Measurements from ENCODE around the gene IL10. TPM values are rescaled to one million over a fixed set of nuclear protein-coding genes. Genes with fewer than 3 reads are reported as not detected.
A peak's percentile ranks its signal among the peaks of the same experiment; 100 is the strongest.
"Not testable (repeated sequence)": the region's sequence is repeated elsewhere in the genome, so short reads cannot be mapped to it uniquely, and the experiment has no call there.

The IL10 gene
- total RNA-seq, 1 donor from 2014 or later = not detected

- no peak within 1 kb of the TSS for H3K27ac Mint-ChIP-seq (ENCODE audit: unreplicated experiment)
- TF ChIP-seq, protein P1, sequence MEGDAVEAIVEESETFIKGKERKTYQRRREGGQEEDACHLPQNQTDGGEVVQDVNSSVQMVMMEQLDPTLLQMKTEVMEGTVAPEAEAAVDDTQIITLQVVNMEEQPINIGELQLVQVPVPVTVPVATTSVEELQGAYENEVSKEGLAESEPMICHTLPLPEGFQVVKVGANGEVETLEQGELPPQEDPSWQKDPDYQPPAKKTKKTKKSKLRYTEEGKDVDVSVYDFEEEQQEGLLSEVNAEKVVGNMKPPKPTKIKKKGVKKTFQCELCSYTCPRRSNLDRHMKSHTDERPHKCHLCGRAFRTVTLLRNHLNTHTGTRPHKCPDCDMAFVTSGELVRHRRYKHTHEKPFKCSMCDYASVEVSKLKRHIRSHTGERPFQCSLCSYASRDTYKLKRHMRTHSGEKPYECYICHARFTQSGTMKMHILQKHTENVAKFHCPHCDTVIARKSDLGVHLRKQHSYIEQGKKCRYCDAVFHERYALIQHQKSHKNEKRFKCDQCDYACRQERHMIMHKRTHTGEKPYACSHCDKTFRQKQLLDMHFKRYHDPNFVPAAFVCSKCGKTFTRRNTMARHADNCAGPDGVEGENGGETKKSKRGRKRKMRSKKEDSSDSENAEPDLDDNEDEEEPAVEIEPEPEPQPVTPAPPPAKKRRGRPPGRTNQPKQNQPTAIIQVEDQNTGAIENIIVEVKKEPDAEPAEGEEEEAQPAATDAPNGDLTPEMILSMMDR (IDR thresholded peaks at IDR 0.05) = no peak
- peaks cover 7% of the 10 kb centered on the region for H3K4me1 Mint-ChIP-seq (ENCODE audit: low read depth)
- peaks cover 33% of the 10 kb centered on the region for H3K27me3 Mint-ChIP-seq (ENCODE audit: low read depth)
- no peaks in the 10 kb centered on the region for H3K9me3 Mint-ChIP-seq (ENCODE audit: low read depth)
- no peak within 1 kb of the TSS for H3K4me3 Mint-ChIP-seq (ENCODE audit: unreplicated experiment)
- no peak for DNase-seq (ENCODE audit: low spot score)
- no peaks in the 10 kb centered on the region for H3K36me3 Mint-ChIP-seq (ENCODE audit: low read depth)
These were observed 1.6 kb downstream of the IL10 start, which contains the start of gene IL19 for GRCh38 chr1:206770531-206771337. Gene IL19 (plus strand): TSS chr1:206770773. CDS start chr1:206836663, 65,890 bp downstream.

DNA sequence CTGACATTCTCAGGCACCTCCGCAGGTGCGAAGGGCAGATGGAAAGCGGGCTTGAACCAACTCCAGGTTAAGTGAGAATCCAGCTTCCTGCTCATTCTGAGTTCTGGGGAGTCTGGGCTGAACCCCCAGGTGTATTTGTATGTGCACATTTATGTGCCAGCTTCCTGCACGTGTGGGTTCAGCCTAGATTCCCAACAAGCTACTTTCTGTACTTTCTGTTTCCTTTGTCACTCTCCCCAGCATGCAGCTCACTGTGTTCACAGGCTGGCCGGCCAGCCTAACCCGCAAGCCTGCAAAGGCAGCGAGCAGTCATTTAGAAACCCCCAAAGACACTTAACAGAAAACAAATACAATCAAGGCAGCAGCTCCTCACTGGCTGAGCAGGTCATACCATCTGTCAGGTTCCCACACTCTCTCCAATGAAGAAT lies 3.0 kb downstream of the IL10 start:
- H3K27ac Mint-ChIP-seq (ENCODE audit: unreplicated experiment) = no peak overlapping the region
- TF ChIP-seq, protein P1 (IDR thresholded peaks at IDR 0.05) = no peak
- DNase-seq (ENCODE audit: low spot score) = no peak
- H3K27me3 Mint-ChIP-seq (ENCODE audit: low read depth) = peaks cover 22% of the 10 kb centered on the region
- H3K4me1 Mint-ChIP-seq (ENCODE audit: low read depth) = peaks cover 7% of the 10 kb centered on the region
- H3K4me3 Mint-ChIP-seq (ENCODE audit: unreplicated experiment) = no peak overlapping the region
- H3K36me3 Mint-ChIP-seq (ENCODE audit: low read depth) = no peaks in the 10 kb centered on the region
- no peaks in the 10 kb centered on the region for H3K9me3 Mint-ChIP-seq (ENCODE audit: low read depth)

- H3K9me3 Mint-ChIP-seq (ENCODE audit: low read depth) = no peaks in the 10 kb centered on the region
- no peak overlapping the region for H3K27ac Mint-ChIP-seq (ENCODE audit: unreplicated experiment)
- no peak for DNase-seq (ENCODE audit: low spot score)
- H3K4me3 Mint-ChIP-seq (ENCODE audit: unreplicated experiment) = no peak overlapping the region
- H3K4me1 Mint-ChIP-seq (ENCODE audit: low read depth) = peaks cover 7% of the 10 kb centered on the region
- peaks cover 17% of the 10 kb centered on the region for H3K27me3 Mint-ChIP-seq (ENCODE audit: low read depth)
- no peaks in the 10 kb centered on the region for H3K36me3 Mint-ChIP-seq (ENCODE audit: low read depth)
- TF ChIP-seq, protein P1 (IDR thresholded peaks at IDR 0.05) = no peak
These were observed 3.6 kb downstream of the IL10 start for GRCh38 chr1:206768472-206769303.

- H3K4me1 Mint-ChIP-seq (ENCODE audit: low read depth) = peaks cover 7% of the 10 kb centered on the region
- H3K36me3 Mint-ChIP-seq (ENCODE audit: low read depth) = no peaks in the 10 kb centered on the region
- peaks cover 9% of the 10 kb centered on the region for H3K27me3 Mint-ChIP-seq (ENCODE audit: low read depth)
- no peak for DNase-seq (ENCODE audit: low spot score)
- H3K9me3 Mint-ChIP-seq (ENCODE audit: low read depth) = no peaks in the 10 kb centered on the region
- no peak overlapping the region for H3K4me3 Mint-ChIP-seq (ENCODE audit: unreplicated experiment)
- peak overlapping the region; percentile 71 for H3K27ac Mint-ChIP-seq (ENCODE audit: unreplicated experiment)
- TF ChIP-seq, protein P1 (IDR thresholded peaks at IDR 0.05) = no peak
These were observed 5.9 kb downstream of the IL10 start for GRCh38 chr1:206766251-206766856.

DNA sequence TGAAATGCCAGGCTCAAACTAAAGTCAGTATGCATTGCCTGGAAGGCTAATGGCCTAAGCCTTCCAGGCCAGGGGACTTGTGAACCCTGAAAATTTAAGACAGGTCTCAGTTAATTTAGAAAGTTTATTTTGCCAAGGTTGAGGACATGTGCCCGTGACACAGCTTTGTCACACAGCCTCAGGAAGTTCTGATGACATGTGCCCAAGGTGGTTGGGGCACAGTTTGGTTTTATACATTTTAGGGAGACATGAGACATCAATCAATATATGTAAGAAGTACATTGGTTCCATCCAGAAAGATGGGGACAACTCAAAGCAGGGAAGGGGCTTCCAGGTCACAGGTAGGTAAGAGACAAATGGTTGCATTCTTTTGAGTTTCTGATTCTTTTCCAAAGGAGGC lies 6.5 kb downstream of the IL10 start:
- not testable (repeated sequence) for DNase-seq (ENCODE audit: low spot score); H3K4me3 Mint-ChIP-seq (ENCODE audit: unreplicated experiment); H3K27ac Mint-ChIP-seq (ENCODE audit: unreplicated experiment); H3K36me3 Mint-ChIP-seq (ENCODE audit: low read depth); H3K4me1 Mint-ChIP-seq (ENCODE audit: low read depth); H3K9me3 Mint-ChIP-seq (ENCODE audit: low read depth)
- H3K27me3 Mint-ChIP-seq (ENCODE audit: low read depth) = peaks cover 13% of the 10 kb centered on the region

DNA sequence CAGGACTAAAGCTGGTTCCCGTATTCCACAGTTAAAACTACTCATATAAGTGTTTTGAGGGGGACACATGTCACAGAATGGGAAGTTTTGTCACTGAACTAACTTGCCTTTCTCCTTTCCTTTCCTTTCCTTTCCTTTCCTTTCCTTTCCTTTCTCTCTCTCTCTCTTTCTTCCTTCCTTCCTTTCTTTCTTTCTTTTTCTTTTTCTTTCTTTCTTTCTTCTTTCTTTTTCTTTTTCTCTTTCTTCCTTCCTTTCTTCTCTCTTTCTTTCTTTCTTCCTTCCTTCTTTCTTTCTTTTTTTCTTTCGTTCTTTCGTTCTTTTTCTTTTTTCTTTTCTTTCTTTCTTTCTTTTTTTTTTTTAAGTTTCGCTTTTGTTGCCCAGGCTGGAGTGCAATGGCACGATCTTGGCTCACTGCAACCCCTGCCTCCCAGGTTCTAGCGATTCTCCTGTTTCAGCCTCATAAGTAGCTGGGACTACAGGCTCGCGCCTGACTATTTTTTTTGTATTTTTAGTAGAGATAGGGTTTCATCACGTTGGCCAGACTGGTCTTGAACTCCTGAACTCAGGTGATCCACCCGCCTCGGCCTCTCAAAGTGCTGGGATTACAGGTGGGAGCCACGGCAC lies 9.4 kb downstream of the IL10 start:
- H3K27me3 Mint-ChIP-seq (ENCODE audit: low read depth); H3K4me1 Mint-ChIP-seq (ENCODE audit: low read depth); H3K27ac Mint-ChIP-seq (ENCODE audit: unreplicated experiment); H3K36me3 Mint-ChIP-seq (ENCODE audit: low read depth); H3K9me3 Mint-ChIP-seq (ENCODE audit: low read depth); DNase-seq (ENCODE audit: low spot score); H3K4me3 Mint-ChIP-seq (ENCODE audit: unreplicated experiment): not testable (repeated sequence)

All from chondrocyte (in vitro differentiated cells).